ENCODE data around the gene SMIM21. TPM values are rescaled to one million over a fixed set of nuclear protein-coding genes. Genes with fewer than 3 reads are reported as not detected.

The SMIM21 gene
- total RNA-seq, 6 donors from 2014 or later = not detected

DNA sequence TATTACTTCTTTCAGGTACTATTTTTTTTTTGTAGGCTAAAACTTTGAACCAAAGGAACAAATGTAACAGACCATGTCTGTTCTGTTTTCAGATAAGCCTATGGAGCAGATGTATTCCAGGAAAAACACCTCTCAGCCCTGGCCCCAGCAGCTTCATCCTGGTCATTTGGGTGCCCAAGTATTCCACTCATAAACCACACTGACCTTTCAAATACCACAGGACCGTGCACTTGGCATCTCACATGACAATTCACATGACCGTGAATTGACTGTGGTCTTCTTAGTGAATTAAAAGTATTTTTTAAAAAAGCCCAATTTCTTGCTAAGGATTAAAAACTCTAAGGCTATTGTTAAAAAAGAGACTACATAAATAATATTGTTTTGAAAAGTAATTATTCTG, 50.2 kb downstream of the SMIM21 start:
- 43 to 60% methylated on average over 2 of the region's 2 CpGs for WGBS, 2 donors

DNA sequence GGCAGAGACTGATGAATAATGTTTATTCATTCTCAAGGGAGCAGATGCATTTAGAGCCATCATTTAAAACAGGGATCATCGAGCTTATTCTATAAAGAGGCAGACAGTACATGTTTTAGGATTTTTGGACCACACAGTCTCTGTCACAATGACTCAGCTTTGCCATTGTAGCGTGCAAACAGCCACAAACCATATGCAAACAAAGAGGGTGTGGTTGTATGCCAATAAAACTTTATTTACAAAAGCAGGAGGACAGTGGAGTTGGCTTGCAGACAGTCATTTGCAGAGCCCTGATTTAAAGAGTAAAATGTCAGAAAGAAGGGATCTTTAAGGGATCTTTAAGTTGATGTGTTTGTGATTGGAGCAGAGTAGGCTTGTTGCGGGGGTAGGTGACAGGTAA, 51.5 kb downstream of the SMIM21 start:
- no peaks in the 10 kb centered on the region for H3K36me3 ChIP-seq
- WGBS, 2 donors = 79 to 84% methylated on average over 3 of the region's 3 CpGs
- no peaks in the 10 kb centered on the region for H3K27me3 ChIP-seq
- H3K4me1 ChIP-seq = no peaks in the 10 kb centered on the region
- TF ChIP-seq POLR2A (IDR thresholded peaks at IDR 0.05) (no peak), EP300 (IDR thresholded peaks at IDR 0.05) (no peak), POLR2AphosphoS5 (IDR thresholded peaks at IDR 0.05) (no peak)
- TF ChIP-seq, protein P1, sequence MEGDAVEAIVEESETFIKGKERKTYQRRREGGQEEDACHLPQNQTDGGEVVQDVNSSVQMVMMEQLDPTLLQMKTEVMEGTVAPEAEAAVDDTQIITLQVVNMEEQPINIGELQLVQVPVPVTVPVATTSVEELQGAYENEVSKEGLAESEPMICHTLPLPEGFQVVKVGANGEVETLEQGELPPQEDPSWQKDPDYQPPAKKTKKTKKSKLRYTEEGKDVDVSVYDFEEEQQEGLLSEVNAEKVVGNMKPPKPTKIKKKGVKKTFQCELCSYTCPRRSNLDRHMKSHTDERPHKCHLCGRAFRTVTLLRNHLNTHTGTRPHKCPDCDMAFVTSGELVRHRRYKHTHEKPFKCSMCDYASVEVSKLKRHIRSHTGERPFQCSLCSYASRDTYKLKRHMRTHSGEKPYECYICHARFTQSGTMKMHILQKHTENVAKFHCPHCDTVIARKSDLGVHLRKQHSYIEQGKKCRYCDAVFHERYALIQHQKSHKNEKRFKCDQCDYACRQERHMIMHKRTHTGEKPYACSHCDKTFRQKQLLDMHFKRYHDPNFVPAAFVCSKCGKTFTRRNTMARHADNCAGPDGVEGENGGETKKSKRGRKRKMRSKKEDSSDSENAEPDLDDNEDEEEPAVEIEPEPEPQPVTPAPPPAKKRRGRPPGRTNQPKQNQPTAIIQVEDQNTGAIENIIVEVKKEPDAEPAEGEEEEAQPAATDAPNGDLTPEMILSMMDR (IDR thresholded peaks at IDR 0.05) = no peak
- ATAC-seq (ENCODE audit: low FRiP score in 2 of 2) (no peak), DNase-seq (no peak)
- no peaks in the 10 kb centered on the region for H3K9me3 ChIP-seq
- H3K4me3 ChIP-seq = no peak overlapping the region
- H3K27ac ChIP-seq = no peak overlapping the region

More for the DNA sequence above, 50.2 kb downstream of the SMIM21 start:
- H3K27ac ChIP-seq = no peak overlapping the region
- no peak for ATAC-seq (ENCODE audit: low FRiP score in 2 of 2)
- H3K9me3 ChIP-seq = no peaks in the 10 kb centered on the region
- H3K36me3 ChIP-seq = no peaks in the 10 kb centered on the region
- DNase-seq = peak in 1 of 2 donors; percentile 26
- no peaks in the 10 kb centered on the region for H3K4me1 ChIP-seq
- no peak overlapping the region for H3K4me3 ChIP-seq
- TF ChIP-seq POLR2A (IDR thresholded peaks at IDR 0.05) = no peak
- H3K27me3 ChIP-seq = no peaks in the 10 kb centered on the region

DNA sequence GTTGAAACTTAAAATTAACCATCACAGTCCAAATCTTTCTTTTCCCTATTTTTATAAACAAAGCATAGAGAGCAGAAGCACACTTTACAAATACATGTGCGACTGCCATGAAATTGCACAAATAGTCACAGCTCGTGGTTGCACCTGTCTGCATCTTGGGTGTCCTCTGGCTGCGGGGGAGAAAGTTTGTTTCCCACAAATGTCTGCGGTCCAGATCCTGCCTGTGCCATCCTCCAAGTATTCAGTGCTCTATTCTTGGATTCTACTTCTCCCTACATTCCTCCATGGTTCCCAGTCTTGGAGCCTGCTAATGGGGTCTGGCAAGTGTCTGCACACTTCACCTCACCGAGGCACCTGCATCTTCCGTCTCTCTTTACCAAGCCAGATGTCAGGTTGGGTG, 52.2 kb downstream of the SMIM21 start:
- DNase-seq = no peak
- TF ChIP-seq, protein P1 (IDR thresholded peaks at IDR 0.05) = no peak
- no peak for TF ChIP-seq POLR2AphosphoS5 (IDR thresholded peaks at IDR 0.05)
- TF ChIP-seq EP300 (IDR thresholded peaks at IDR 0.05) = no peak
- TF ChIP-seq POLR2A (IDR thresholded peaks at IDR 0.05) = no peak
- no peak for ATAC-seq (ENCODE audit: low FRiP score in 2 of 2)
- Histone ChIP-seq H3K4me1 (no peaks in the 10 kb centered on the region), H3K4me3 (no peak overlapping the region), H3K9me3 (no peaks in the 10 kb centered on the region), H3K27me3 (no peaks in the 10 kb centered on the region), H3K36me3 (no peaks in the 10 kb centered on the region), H3K27ac (no peak overlapping the region)
- 85 to 90% methylated on average over 6 of the region's 6 CpGs for WGBS, 2 donors

DNA sequence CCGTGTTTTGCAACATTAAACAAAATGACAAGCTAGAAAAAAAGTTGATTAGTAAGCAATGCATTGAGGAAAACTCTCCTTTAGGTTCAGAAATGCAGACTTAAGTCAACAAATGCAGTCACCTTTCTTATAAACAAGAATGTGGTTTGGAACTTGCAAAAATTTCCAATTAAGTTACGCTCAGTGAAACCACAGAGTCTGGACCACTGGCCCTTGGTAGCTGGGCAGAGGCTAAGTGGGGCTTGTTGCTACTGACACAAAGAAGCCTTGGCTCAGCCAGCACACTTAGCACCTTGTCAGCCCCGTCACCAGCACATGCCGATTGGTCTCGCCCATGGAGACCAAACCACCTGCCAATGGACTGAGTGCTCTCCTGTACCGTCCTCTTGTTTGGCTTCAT, 53.0 kb downstream of the SMIM21 start:
- WGBS, 2 donors = 81 to 91% methylated on average over 6 of the region's 6 CpGs
- DNase-seq = no peak
- TF ChIP-seq EP300 (IDR thresholded peaks at IDR 0.05) (no peak), POLR2A (IDR thresholded peaks at IDR 0.05) (no peak), POLR2AphosphoS5 (IDR thresholded peaks at IDR 0.05) (no peak)
- TF ChIP-seq, protein P1 (IDR thresholded peaks at IDR 0.05) = no peak
- H3K27me3 ChIP-seq = no peaks in the 10 kb centered on the region
- H3K4me3 ChIP-seq = no peak overlapping the region
- H3K4me1 ChIP-seq = no peaks in the 10 kb centered on the region
- no peaks in the 10 kb centered on the region for H3K36me3 ChIP-seq
- no peak overlapping the region for H3K27ac ChIP-seq
- no peaks in the 10 kb centered on the region for H3K9me3 ChIP-seq
- ATAC-seq (ENCODE audit: low FRiP score in 2 of 2) = no peak

DNA sequence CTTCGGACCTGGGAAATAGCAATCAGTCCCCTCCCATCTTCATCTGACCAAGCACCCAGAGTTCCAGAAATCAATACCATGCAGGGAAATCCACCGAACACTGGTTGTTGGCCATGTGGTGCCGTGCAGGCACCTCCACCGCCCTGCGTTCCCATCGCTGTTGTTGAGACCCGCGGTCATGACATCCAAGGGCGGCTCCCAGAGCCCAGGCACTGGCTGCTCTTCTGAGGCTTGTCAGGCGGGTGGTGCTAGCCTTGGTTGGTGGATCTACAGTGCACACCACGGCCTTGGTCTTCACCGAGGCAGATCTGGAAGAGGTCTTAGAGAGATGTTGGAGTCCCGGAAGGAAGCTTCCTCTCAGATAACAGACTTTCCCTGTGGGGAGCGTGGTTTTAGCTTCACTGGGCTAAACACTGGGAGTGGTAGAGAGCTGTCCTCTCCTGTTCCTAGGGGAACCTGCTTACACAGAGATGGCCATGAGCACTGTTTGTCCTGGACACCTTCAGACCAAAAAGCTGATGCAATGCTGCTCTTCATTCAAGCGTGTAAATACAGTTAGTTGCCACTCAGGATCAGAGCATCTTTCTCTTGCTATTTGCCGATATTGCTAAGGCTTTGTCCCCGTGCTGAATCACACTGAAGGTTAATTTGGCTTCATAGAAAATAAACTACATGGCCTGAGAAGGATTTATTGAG, 58.3 kb downstream of the SMIM21 start:
- Histone ChIP-seq H3K36me3 (no peaks in the 10 kb centered on the region), H3K9me3 (no peaks in the 10 kb centered on the region), H3K4me3 (no peak overlapping the region), H3K27ac (no peak overlapping the region), H3K4me1 (no peaks in the 10 kb centered on the region), H3K27me3 (no peaks in the 10 kb centered on the region)
- 78 to 87% methylated on average over 9 to 17 of the region's 17 CpGs for WGBS, 2 donors
- ATAC-seq (ENCODE audit: low FRiP score in 2 of 2) = no peak
- DNase-seq = peak in 1 of 2 donors; percentile 58
- no peak for TF ChIP-seq EP300 (IDR thresholded peaks at IDR 0.05)
- TF ChIP-seq POLR2A (IDR thresholded peaks at IDR 0.05) = no peak
- TF ChIP-seq, protein P1 (IDR thresholded peaks at IDR 0.05) = no peak
- no peak for TF ChIP-seq POLR2AphosphoS5 (IDR thresholded peaks at IDR 0.05)

Measured in upper lobe of left lung (tissue), 6 donors.